ENCODE results near the gene ANKRD10.
"Not testable (repeated sequence)": the region's sequence is repeated elsewhere in the genome, so short reads cannot be mapped to it uniquely, and the experiment has no call there.

The ANKRD10 gene

DNA sequence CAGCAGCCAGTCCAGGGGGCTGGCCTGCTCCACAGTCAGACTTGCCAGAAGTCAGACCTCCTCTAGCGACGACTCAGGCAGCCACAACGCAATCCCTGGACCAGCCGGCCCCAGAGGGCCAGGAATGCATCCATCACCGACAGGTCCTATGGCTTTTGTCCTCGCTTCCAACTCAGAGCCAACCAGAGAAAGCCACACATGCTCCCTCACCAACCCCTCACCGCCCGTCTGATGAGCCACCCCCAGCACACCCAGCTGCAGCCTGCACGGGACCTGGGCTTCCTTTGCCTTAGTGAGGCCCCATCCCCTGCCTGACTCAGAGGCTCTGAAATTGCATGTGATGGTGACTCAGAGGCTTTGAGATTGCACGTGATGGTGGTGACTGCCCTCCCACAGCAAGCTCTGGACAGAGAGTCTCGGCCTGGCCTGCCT is 40.2 kb upstream of the ANKRD10 start:
- H3K27ac ChIP-seq (ENCODE audit: insufficient read depth, low read length, poor library complexity, severe bottlenecking); DNase-seq; H3K9me3 ChIP-seq (ENCODE audit: control insufficient read depth, low read length); H3K27me3 ChIP-seq (replicated peaks; ENCODE audit: control insufficient read depth, insufficient read depth, low read length, poor library complexity, severe bottlenecking); H3K36me3 ChIP-seq (ENCODE audit: control insufficient read depth, insufficient read depth, low read length); H3K4me3 ChIP-seq (ENCODE audit: insufficient read depth, low read depth, low read length, poor library complexity, severe bottlenecking); H3K4me1 ChIP-seq (ENCODE audit: control insufficient read depth, insufficient read depth, low read length, poor library complexity, severe bottlenecking): not testable (repeated sequence)

DNA sequence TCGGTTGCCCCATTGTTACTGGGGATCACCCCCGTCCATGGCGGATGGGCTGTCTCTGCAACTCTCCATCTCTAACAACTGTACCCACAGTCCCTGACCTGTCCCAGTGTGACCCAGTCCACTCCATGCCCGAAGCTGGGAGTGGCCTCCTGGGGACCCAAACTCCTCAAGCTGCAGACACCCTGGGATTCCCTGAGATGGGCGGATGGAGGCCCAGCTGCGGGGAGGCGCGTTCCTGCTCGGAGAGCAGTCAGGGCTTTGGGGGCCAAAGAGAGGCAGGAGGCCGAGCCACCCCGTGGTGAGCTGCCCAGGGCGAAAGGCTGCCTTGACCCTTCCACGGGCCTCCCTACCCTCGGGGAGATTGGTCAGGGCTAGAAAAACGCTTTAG is 39.7 kb upstream of the ANKRD10 start:
- H3K9me3 ChIP-seq (ENCODE audit: control insufficient read depth, low read length); H3K36me3 ChIP-seq (ENCODE audit: control insufficient read depth, insufficient read depth, low read length); H3K4me1 ChIP-seq (ENCODE audit: control insufficient read depth, insufficient read depth, low read length, poor library complexity, severe bottlenecking); H3K4me3 ChIP-seq (ENCODE audit: insufficient read depth, low read depth, low read length, poor library complexity, severe bottlenecking); H3K27ac ChIP-seq (ENCODE audit: insufficient read depth, low read length, poor library complexity, severe bottlenecking); DNase-seq; H3K27me3 ChIP-seq (replicated peaks; ENCODE audit: control insufficient read depth, insufficient read depth, low read length, poor library complexity, severe bottlenecking): not testable (repeated sequence)

DNA sequence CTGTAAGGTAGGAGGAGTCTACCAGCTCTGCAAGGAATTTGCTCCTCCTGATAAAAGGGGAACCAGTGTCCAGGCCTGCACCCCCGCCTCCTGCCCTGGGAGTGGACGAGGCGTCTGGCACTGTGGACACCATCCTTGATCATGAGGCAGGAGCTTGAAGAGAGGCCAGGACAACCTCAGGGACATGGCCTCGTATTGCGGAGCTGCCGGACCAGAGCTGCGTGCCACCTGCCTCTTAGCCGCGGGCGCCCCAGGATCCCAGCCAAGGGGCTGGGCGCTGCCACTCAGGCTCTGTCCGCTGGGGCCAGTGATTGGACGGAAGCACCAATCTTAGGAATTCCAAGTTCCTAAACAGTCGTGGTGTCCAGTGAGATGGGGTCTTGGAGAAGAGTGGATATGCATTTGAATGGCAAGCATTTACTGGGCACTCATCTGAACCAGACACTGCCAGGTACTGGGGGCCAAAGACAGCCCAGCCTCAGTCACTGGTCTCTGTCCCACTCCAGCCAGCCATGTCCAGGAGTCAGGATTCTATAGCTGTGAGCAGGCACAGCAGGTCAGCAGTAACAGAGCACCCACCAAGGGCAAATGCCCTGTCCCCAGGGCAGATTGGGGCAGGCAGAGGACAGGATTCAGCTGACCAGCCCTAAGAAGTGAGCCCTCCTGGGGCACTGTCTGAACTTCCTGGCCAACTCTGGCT is 39.1 kb upstream of the ANKRD10 start:
- H3K4me1 ChIP-seq (ENCODE audit: control insufficient read depth, insufficient read depth, low read length, poor library complexity, severe bottlenecking): no peaks in the 10 kb centered on the region
- H3K4me3 ChIP-seq (ENCODE audit: insufficient read depth, low read depth, low read length, poor library complexity, severe bottlenecking): no peak overlapping the region
- no peak overlapping the region for H3K27ac ChIP-seq (ENCODE audit: insufficient read depth, low read length, poor library complexity, severe bottlenecking)
- no peak for DNase-seq
- no peaks in the 10 kb centered on the region for H3K9me3 ChIP-seq (ENCODE audit: control insufficient read depth, low read length)
- H3K36me3 ChIP-seq (ENCODE audit: control insufficient read depth, insufficient read depth, low read length): no peaks in the 10 kb centered on the region
- H3K27me3 ChIP-seq (replicated peaks; ENCODE audit: control insufficient read depth, insufficient read depth, low read length, poor library complexity, severe bottlenecking): no peaks in the 10 kb centered on the region

DNA sequence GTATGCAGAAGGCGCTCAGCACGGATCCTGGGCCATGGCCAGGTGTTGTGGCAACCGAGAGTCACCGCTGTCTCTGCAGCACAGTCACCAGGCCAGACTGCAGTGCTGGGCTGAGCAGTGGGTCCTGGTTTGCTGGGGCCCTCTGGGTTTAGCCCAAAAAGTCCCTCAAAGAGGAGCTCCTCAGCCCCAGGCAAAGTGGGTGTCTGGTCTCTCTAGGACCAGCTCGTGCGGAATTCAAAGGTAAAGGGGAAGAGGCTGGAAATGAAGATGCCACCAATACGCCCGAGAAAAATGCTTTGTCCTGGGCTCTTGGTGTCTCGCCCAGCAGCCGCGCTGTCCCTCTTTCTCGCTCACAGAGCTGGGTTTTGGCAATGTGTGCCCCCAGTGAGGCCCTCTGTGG is 38.5 kb upstream of the ANKRD10 start:
- Histone ChIP-seq H3K4me3 (ENCODE audit: insufficient read depth, low read depth, low read length, poor library complexity, severe bottlenecking) (no peak overlapping the region), H3K36me3 (ENCODE audit: control insufficient read depth, insufficient read depth, low read length) (no peaks in the 10 kb centered on the region), H3K27me3 (replicated peaks; ENCODE audit: control insufficient read depth, insufficient read depth, low read length, poor library complexity, severe bottlenecking) (no peaks in the 10 kb centered on the region), H3K4me1 (ENCODE audit: control insufficient read depth, insufficient read depth, low read length, poor library complexity, severe bottlenecking) (no peaks in the 10 kb centered on the region), H3K9me3 (ENCODE audit: control insufficient read depth, low read length) (no peaks in the 10 kb centered on the region), H3K27ac (ENCODE audit: insufficient read depth, low read length, poor library complexity, severe bottlenecking) (no peak overlapping the region)
- DNase-seq: no peak

DNA sequence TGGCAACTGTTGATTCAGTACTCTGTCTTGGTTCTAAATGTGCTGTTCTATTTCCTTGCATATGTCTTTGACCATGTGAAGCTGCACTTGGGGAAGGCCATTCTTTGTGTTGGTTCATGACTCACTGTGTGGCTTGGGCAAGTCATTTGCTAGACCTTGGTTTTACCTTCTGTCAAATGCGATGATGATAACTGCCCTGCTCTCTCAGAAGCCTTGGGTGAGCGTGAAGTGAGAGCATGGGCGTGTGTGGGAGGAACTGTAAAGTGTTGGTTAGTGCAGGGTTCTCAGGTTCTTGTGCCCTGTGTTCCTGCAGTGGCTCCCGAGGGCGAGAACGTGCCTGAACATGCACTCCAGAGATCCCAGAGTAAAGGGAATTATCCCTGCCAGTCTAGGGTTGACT is 37.3 kb upstream of the ANKRD10 start:
- DNase-seq; H3K4me3 ChIP-seq (ENCODE audit: insufficient read depth, low read depth, low read length, poor library complexity, severe bottlenecking); H3K27me3 ChIP-seq (replicated peaks; ENCODE audit: control insufficient read depth, insufficient read depth, low read length, poor library complexity, severe bottlenecking); H3K36me3 ChIP-seq (ENCODE audit: control insufficient read depth, insufficient read depth, low read length); H3K4me1 ChIP-seq (ENCODE audit: control insufficient read depth, insufficient read depth, low read length, poor library complexity, severe bottlenecking); H3K9me3 ChIP-seq (ENCODE audit: control insufficient read depth, low read length); H3K27ac ChIP-seq (ENCODE audit: insufficient read depth, low read length, poor library complexity, severe bottlenecking): not testable (repeated sequence)

DNA sequence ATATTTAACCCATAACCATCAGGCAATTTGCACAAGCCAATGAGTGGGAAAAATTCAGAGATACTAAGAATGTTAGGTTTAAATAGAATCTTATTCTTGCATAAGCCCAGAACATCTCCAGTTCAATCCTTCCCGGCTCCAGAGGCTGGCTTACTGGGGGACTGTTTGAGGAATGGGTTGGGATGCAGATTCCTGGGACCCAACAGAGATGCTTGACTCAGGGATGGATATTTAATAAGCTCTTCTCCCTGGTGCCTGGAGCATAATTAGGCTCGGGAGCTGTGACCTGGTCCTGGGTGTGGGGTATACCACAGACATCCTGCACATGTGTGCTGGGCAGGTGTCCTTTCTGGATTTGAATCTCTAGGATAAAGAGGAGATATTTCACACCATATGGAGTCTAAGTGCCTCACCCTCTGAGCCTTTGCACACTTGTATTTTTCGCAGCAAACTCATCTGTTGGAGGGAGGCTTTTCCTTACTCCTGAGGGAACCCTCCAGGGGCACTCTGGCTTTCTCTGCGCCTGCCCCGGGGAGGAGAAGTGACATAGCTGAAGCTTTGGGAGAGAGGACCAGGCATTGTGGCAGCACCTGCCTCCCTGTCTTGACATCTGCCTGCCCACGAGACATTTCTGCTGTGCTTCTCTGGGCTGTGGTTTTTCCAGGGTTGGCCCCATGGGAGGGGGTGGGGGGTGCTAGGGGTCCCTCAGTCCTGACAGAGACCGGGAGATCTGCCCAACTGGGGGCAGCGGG is 36.1 kb upstream of the ANKRD10 start:
- Histone ChIP-seq H3K4me1 (ENCODE audit: control insufficient read depth, insufficient read depth, low read length, poor library complexity, severe bottlenecking) (no peaks in the 10 kb centered on the region), H3K4me3 (ENCODE audit: insufficient read depth, low read depth, low read length, poor library complexity, severe bottlenecking) (no peak overlapping the region), H3K27ac (ENCODE audit: insufficient read depth, low read length, poor library complexity, severe bottlenecking) (no peak overlapping the region), H3K36me3 (ENCODE audit: control insufficient read depth, insufficient read depth, low read length) (no peaks in the 10 kb centered on the region), H3K27me3 (replicated peaks; ENCODE audit: control insufficient read depth, insufficient read depth, low read length, poor library complexity, severe bottlenecking) (no peaks in the 10 kb centered on the region), H3K9me3 (ENCODE audit: control insufficient read depth, low read length) (no peaks in the 10 kb centered on the region)
- no peak for DNase-seq

DNA sequence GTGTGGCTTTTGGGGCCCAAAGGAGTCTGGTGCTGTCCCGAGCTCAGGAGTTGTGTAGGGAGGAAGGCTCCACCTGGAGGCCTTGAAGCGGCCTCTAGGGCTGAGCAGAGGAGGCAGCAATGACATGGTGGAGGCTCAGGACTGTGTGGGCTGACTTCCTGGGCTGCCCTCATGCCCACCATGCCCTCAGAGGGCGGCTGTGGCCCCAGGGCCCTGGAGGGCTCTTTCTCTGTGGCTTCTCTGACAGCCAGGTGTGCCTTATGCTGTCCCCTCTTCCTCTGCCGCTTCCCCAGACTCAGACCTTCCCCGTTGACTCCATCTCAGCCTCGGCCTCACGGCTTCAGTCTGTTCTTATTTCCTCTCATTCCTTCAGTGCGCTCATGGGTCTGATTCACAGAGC is 35.5 kb upstream of the ANKRD10 start:
- H3K27me3 ChIP-seq (replicated peaks; ENCODE audit: control insufficient read depth, insufficient read depth, low read length, poor library complexity, severe bottlenecking): no peaks in the 10 kb centered on the region
- H3K9me3 ChIP-seq (ENCODE audit: control insufficient read depth, low read length): no peaks in the 10 kb centered on the region
- no peaks in the 10 kb centered on the region for H3K4me1 ChIP-seq (ENCODE audit: control insufficient read depth, insufficient read depth, low read length, poor library complexity, severe bottlenecking)
- H3K4me3 ChIP-seq (ENCODE audit: insufficient read depth, low read depth, low read length, poor library complexity, severe bottlenecking): no peak overlapping the region
- H3K27ac ChIP-seq (ENCODE audit: insufficient read depth, low read length, poor library complexity, severe bottlenecking): no peak overlapping the region
- no peak for DNase-seq
- H3K36me3 ChIP-seq (ENCODE audit: control insufficient read depth, insufficient read depth, low read length): no peaks in the 10 kb centered on the region

DNA sequence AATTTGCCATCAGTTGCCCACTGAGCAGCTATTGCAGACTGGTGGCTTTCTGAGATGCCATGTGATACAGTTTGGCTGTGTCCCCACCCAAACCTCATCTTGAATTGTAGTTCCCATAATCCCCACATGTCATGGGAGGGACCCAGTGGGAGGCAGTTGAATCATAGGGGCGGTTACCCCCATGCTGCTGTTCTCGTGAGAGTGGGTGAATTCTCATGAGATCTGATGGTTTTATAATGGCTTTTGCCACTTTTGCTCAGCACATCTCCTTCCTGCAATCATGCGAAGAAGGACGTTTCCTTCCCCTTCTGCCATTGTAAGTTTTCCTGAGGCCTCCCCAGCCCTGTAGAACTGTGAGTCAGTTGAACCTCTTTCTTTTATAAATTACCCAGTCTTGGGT is 34.8 kb upstream of the ANKRD10 start:
- Histone ChIP-seq H3K4me3 (ENCODE audit: insufficient read depth, low read depth, low read length, poor library complexity, severe bottlenecking) (no peak overlapping the region), H3K27ac (ENCODE audit: insufficient read depth, low read length, poor library complexity, severe bottlenecking) (no peak overlapping the region), H3K9me3 (ENCODE audit: control insufficient read depth, low read length) (no peaks in the 10 kb centered on the region), H3K27me3 (replicated peaks; ENCODE audit: control insufficient read depth, insufficient read depth, low read length, poor library complexity, severe bottlenecking) (no peaks in the 10 kb centered on the region), H3K4me1 (ENCODE audit: control insufficient read depth, insufficient read depth, low read length, poor library complexity, severe bottlenecking) (no peaks in the 10 kb centered on the region), H3K36me3 (ENCODE audit: control insufficient read depth, insufficient read depth, low read length) (no peaks in the 10 kb centered on the region)
- no peak for DNase-seq

DNA sequence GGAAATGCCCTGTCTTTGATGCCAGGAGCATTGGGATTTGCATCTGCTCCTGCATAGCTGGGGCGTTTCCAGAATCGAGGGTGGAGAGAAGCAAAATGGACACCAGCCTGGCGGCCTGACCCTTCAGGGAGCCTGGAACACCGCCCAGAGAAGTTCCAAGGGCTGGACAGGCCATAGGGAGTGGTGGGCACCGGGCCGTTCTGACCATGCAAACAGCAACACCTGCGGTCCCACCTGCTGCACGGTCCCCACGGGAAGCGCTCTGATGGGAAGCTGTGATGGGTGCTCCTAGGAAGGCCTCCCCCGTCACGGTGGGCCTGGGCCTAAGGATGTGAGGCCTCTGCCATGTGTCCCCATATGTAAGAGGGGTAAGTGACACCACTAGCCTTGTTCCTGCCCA is 34.2 kb upstream of the ANKRD10 start:
- Histone ChIP-seq H3K27me3 (replicated peaks; ENCODE audit: control insufficient read depth, insufficient read depth, low read length, poor library complexity, severe bottlenecking) (no peaks in the 10 kb centered on the region), H3K4me3 (ENCODE audit: insufficient read depth, low read depth, low read length, poor library complexity, severe bottlenecking) (no peak overlapping the region), H3K36me3 (ENCODE audit: control insufficient read depth, insufficient read depth, low read length) (no peaks in the 10 kb centered on the region), H3K27ac (ENCODE audit: insufficient read depth, low read length, poor library complexity, severe bottlenecking) (no peak overlapping the region), H3K4me1 (ENCODE audit: control insufficient read depth, insufficient read depth, low read length, poor library complexity, severe bottlenecking) (no peaks in the 10 kb centered on the region), H3K9me3 (ENCODE audit: control insufficient read depth, low read length) (no peaks in the 10 kb centered on the region)
- no peak for DNase-seq

DNA sequence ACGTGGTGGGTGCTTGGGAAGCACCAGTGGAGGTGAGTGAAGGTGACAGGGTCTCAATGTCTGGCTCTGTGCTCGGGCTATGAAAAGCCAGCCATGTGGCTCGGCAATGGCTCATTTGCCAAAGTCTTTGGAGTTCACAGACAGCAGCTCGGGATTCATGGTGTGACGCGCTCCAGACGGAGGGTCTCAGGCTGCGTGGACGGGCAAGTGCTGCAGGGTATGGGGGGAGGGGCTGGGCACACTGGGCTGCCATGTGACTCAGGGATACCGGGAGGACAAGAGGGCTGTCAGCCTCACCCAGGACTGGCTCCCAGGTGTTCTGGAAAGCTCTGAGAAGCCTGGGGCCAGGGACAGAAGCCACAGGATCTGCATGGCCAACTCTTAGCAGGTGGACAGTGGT is 32.5 kb upstream of the ANKRD10 start:
- DNase-seq; H3K27ac ChIP-seq (ENCODE audit: insufficient read depth, low read length, poor library complexity, severe bottlenecking); H3K9me3 ChIP-seq (ENCODE audit: control insufficient read depth, low read length); H3K27me3 ChIP-seq (replicated peaks; ENCODE audit: control insufficient read depth, insufficient read depth, low read length, poor library complexity, severe bottlenecking); H3K4me1 ChIP-seq (ENCODE audit: control insufficient read depth, insufficient read depth, low read length, poor library complexity, severe bottlenecking); H3K36me3 ChIP-seq (ENCODE audit: control insufficient read depth, insufficient read depth, low read length); H3K4me3 ChIP-seq (ENCODE audit: insufficient read depth, low read depth, low read length, poor library complexity, severe bottlenecking): not testable (repeated sequence)
